ENCODE data around the gene POLN.
A peak's percentile ranks its signal among the peaks of the same experiment; 100 is the strongest.
"Not testable (repeated sequence)": the region's sequence is repeated elsewhere in the genome, so short reads cannot be mapped to it uniquely, and the experiment has no call there.

Gene POLN

DNA sequence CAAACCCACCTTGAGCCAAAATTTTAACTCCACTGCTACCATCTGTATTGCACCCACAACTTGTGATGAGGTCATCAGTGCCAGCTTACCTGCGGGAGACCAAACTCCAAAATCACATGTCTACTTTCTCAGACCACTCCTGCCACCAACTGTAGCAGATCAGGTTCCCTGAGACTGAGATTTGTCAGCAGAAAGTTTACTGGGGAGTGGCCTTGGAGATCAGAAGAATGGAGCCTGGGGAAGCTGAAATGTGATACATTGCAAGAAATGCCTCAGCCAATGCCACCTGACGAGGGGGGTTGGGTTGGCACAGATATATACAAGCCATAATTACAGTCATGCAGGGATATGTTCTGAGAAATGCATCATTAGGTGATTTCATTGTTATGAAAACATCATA, 19.1 kb downstream of the POLN start:
- DNase-seq, result no peak

DNA sequence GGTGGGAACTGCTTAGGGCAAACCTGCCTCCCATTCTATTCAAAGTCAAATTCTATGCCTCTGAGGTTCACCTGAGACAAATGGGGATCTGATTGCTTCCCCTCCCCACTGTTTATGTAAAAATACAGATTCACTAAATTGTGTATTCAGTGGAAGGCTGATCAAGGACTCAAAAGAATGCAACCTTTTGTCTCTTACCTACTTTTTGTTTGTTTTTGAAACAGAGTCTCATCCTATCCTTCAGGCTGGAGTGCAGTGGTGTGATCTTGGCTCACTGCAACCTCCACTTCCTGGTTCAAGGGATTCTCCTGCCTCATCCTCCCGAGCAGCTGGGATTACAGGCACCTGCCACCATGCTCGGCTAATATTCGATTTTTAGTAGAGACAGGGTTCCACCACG, 20.5 kb downstream of the POLN start:
- DNase-seq, result not testable (repeated sequence)

DNA sequence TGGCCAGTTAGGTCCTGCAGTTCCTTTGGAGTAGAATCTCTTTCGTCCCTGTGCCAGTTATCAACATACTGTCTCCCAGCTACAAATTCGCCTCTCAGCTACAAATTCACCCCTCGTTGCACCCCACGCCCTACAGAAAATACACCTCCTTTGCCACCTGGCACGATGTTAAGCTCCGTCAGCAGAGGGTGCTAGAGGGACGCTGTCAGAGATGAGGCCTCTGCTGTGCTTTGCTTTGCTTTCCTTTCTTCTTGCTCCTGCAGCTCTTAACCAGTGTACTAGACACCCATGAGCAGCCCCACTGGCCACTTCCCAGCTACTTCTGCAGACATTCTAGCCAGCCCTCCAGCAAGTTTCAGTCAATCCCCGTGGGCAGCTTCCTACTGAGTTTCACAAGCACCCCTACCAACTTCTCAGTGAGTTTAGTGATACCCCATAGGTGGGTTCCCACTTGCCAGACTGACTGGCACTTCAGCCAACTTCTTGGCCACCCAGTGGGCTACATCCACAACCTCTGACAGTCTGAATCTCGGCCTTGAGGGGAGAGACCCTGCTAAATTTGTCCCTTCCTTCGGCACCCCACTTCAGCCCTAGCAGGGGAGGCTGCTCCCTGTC, 21.8 kb downstream of the POLN start:
- peak in 46 of 56 donors; percentile 19 to 73 (median 44) for DNase-seq

DNA sequence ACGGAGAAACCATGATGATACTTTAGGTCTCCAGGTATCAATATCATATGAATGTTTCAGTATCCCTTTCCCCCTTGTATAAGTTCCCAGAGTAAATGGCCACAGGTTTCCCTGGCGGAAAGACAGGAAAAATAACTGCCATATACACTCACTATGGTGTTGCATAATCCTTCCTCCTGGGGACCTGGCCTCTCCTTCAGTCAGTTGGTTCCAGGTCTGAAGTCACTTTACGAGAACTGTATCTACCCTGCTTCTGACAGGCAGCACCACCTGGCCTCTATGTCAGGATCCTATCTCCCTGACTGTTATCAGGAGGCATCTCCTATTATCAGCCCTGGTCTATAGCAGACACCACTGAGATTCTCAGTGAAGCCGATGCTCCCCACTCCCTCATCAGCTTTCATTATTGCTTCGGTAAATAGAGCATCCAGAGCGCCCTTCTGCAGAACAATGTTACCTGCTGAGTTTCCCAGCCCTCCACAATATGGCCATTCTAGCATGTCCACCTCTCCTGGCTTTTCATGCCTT, 22.6 kb downstream of the POLN start:
- no peak for DNase-seq

DNA sequence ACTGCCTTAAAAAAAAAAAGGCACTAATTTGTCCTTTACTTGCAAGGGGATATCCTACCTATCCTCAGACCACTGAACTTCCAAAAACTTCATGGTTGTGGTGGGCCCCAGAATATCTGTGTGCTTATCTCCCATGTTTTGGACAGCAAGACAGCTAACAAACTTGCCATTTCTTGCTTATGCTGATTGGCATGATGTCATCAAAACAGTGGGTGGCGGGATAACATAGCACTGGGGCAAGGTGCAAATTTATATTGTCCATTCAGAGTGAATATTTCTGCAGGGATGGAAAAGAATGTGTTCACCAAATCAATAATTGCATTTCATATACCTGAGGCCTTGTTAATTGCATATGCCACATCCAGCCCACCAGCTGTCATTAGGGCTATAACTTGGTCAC, 23.5 kb downstream of the POLN start:
- DNase-seq, result no peak

DNA sequence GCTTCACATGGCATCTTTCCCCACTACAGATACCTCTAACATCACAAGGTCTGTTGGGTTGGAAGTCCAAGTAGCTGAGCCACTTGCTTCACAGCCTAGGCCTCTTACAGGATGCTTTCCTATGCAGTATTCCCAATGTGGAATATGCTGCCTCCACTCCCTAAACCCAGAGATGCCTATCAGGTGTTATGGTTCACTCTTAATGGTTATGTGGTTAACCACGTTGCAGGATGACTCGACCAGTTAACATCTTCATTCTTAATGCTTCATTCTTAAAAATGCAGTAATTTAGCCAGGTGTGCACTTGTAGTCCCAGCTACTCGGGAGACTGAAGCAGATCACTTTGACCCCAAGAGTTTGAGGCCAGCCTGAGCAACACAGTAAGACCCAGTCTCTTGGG, 24.2 kb downstream of the POLN start:
- DNase-seq, result no peak

DNA sequence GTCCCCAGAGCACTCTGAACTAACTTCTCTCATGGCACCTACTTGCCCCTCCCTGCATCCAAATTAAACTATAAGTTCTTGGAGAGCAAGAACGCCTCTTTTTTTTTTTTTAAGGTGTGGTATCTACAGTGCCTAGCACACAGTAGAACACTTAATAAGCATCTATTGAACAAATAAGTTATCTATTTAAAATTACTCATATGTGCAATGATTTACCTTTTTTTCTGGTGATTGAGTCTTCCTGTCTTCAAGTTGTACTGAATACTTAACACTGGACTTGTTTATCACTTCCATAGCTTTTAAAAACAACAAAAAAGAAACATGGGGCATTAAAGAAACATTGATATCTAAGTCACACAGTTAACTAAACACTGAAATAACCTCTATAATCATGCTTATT, 29.1 kb downstream of the POLN start:
- no peak for DNase-seq

DNA sequence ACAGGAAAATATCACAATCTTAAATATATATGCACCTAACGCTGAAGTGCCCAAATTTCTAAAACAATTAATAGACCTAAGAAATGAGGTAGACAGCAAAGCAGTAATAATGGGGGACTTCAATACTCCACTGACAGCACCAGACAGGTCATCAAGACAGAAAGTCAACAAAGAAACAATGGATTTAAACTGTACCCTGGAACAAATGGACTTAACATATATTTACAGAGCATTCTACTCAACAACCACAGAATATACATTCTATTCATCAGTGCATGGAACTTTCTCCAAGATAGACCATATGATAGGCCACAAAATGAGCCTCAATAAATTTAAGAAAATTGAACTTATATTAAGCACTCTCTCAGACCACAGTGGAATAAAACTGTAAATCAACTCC, 39.1 kb downstream of the POLN start:
- DNase-seq, result not testable (repeated sequence)

DNA sequence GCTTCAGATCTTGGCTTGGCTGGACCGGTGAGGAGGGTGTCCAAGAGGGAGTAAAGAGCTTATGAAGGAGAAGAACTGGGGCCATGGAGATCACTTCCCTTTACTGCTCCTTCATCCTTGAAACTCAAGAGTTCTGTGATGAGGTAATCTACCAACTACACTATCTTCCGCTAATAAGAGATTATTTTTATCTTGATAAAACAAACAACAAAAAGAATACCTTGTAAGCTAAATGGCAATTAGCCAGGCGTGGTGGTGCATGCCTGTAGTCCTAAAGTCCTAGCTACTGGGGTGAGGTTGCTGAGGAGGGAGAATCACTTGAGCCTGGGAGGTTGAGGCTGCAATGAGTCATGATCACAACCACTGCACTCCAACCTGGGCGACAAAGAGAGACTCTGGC, 47.4 kb downstream of the POLN start:
- DNase-seq, result no peak

DNA sequence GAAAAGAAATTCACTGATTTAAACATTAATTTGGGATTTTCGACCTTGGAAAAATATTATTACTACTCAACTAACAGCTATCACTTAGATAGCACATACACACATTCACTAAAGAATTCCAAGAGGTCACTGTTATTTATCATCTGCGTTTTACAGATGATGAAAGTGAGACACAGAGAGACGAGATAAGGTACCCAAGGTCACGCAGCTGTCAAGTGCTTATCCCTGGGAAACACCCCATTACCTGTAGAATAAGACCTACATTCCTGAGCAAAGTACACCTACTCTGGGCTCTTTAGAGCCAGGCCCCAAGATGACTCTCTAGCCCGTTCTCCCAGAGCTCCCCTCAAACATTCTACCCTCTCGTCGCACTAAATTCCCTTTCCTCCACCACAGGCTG, 48.6 kb downstream of the POLN start:
- DNase-seq, result no peak

DNA sequence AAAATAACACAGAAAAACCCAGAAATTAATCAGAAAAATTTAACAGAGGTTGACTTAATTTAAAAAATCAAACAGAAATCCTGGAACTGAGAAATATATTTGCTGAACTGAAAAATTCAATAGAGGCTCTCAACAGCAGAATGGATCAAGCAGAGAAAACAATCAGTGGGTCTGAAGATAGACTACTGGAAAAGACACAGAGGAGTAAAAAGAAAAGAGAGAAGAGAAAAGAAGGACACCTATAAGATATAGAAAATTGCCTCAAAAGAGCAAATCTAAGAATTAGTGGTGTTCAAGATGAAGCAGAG, 55.1 kb downstream of the POLN start:
- DNase-seq, result no peak

DNA sequence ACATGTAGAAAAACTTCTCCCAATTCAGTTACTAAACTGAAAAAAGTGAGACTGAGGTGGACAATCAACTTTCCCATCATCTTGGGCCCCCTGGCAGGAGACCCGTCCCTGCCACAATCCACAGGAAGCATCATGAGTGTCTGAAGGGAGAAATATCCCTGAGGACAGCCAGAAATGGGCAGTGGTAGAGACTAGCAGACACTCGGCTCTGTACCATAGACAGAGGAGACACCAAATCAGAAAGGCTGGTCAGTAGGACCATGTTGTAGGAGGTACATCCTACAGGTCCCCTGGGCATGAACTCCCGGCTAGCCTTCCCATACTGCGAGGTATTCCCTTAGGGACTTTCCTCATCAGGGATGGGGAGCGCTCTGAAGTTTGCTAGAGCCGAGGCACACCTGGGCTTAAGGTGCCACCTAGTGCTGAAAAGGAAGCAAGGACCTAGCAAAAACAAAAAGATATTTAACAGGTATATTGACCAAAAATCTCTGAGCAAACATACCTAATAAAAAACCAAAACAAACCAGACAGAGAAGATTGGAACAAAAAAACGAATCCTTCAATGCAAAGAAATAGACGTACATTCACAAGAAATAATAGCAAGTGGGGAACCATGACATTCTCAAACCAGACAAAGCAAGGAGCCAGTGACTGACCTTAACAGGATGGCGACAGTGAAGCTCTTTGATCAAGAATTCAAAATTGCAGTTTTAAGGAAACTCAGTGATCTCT, 55.6 kb downstream of the POLN start:
- DNase-seq, result no peak

DNA sequence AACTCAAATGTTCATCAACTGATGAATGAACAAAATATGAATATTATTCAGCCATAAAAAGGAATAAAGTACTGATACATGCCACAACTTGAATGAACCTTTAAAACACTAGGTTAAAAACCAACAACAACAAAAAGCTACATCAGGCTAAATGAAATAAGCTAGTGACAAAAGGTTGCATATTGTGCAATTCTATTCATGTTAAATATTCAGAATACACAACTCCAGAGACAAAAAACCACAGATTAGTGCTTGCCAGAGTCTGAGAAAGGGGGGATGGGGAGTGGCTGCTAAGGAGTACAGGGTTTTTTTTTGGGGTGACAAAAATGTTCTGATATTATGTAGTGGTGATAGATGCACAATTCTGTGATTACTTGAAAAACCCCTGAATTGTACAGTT, 58.5 kb downstream of the POLN start:
- no peak for DNase-seq

DNA sequence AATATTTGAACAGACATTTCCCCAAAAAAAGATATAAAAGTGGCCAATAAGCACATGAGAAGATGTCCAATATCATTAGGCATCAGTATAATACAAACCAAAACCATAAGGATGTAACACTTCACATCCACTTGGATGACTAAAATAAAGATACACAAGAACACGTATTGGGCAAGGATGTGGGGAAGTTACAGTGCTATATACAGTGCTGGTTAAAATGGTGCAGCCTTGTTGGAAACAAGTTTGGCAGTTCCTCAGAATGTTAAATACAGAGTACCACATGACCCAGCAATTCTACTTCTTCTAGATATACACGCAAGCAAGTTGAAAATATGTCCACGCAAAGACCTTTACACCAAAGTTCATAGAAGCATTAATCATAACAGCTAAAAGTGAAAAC, 58.9 kb downstream of the POLN start:
- DNase-seq, result no peak

DNA sequence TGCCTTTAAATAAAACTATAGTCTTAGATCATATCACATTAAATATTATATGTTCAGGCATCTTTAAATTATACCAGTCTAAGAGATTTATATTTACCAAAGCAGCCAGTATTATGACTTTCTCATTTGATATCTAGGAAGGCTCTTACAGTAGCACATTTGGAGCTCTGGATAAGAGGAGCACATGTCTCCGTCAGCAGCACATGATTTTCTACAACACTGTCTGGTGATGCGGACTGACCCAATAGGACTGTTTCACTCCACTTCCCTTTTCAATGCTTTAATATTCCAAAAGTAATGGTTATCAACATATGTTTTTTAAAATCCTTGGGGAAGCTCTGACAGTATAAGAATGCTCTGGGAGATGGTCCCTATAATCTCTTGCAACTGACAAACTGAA, 61.5 kb downstream of the POLN start:
- no peak for DNase-seq

DNA sequence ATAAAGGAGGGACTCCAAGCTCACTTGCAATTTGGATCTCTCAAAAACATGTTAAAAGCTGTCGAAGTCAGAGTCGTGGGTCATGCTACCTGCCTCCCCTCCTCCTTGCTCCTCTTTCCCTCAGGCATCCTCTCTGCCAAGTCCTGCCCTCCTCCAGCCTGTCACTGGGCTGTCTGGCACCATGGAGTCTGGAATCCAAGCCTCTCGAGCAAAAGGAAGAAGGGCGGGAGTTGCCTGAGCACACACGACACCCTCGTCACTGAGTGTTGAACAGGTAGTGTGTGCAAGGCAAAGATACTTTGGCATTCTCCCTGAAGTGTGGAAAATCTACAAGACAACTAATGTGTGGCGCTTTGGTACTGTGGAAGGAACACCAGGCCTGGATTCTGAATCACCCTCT, 62.2 kb downstream of the POLN start:
- DNase-seq, result no peak

DNA sequence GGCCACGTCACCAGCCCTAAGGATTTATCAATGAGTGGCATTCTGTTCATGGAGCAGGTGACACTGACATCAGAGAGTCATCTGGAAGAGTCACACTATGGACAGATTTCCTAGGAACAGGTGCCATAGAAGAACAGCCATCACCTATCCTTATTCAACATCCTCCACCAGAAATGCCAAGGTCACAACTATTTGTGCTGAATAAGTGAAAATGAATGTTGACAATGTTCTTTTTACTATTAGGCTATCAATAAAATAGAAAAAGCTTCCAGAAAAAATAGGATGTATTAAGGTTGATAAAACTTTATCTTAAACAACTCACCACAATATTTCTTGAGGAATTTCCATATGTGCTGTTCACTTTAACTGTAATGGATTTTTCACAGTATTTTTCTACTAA, 62.9 kb downstream of the POLN start:
- DNase-seq, result no peak

DNA sequence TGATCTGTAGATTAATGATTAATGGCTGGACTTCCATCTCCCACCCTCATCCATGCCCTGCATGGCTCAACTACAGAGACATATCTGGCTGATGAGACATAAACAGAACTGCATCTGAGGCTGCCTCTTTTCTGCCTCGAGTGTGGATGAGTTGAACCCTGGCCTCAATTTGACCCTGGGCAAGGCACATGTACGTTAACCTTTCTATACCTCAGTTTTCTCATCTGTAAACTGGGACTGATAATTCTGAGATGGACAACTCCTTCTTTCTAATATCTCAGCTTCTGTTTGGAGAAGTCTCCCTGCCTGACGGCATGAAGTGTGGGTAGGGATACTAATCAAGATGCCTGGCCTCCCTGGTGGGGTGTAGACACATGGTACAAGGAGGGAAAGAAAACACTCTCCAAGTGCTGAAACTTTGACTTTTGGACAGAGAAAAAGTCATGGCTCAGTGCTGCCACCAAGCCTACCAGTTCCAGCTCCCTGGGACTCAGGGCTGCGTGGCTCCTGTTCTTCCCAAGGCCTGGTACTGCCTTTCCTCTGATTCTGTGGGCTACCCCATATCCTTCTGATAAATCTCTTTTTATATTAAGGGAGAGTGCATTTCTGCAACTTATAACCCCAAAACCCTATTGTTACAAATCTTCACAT, 64.4 kb downstream of the POLN start:
- DNase-seq, result no peak

DNA sequence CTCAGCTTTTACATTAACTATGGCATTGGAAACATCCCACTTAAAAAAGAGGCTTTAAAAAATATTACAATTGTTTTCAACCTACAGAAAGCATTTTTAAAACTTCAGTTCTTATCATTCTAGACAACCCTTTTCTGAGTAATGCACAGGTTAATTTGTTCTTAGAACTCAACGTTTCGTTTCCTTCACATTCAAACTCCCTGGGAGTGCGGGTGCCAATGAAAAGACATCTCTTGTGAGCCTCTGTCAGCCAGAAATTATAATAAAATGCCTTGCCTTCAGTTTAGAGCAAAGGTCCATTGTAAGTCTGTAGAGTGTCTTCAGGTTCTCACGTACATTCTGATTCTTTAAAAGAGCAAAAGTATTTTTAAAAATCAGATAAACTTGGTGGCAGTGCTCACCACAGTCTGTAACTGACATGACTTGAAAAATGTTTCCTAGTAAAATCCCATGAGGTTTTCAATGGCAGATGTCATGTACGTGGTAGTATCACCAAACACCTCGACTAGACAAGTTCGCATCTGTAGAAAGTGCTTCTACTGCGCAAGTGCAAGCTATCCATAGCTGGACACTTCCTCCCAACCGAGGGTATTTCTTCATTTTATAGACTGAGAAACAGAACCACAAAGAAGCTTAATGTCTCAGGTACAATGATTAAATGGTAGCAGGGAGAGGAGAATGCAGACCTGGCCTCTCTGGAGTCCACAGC, 65.8 kb downstream of the POLN start:
- no peak for DNase-seq

DNA sequence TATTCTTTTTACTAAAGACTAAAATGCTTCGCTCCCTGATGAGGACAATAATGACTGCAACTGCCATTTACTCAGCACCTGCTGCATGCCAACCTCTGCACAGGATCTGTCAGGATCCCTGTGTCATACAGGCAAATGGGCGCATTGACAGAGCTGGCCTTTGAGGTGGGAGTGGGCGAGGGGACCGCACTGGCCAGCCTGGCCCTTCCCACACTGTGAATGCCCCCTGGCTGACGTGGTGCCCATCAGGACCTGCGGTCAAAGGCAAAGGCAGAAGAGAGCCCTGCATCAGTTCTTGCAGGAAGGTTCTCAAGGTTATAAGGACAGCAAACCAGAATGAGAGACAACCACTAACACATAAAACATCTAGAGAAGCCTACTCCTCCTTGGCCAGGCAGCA, 67.9 kb downstream of the POLN start:
- DNase-seq, result no peak

DNA sequence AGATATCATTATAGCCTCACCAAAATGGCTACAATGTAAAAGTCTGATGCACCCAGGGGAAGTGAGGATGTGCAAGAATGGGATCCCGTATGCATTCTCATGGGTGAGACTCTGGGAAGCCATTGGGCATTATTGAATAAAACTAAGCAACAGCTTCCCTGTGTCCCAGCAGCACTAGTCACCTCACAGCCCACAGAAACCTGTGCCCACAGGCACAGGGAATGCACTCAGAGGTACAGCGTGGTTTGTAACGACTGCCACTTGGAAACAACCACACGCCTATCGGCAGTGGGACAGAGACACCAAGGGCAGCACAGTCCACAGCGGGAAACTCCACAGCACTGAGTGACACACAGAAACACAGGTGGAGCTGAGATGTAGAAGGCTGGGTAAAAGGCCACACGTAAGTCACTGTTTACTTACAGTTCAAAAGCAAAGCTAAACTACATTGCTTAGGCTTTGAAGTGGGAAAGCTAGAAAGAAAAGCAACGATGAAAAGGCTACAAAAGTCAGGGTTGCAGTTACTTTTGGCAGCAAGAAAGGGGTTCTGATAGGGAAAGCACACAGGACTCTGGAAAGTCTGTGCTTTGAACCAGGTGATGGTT, 69.2 kb downstream of the POLN start:
- no peak for DNase-seq

DNA sequence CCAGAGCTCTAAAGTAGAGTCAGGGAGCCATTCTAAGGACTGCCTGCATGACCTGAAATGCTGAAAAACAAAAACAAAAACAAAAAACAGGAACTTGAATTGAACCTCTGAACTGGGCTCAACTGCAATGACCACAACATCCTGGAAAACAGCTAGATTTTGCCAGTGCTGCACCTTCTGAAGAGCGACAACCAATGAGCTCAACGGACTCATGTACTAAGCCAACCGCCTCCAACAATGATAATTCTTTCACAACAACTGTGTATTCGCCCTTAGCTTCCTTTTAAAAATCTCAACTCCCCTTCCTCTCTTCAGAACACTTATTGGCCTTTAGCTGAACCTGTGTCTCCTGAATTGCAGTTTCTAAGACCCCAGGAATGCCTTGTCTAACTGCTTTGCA, 69.8 kb downstream of the POLN start:
- no peak for DNase-seq

All from amygdala (tissue), 56 donors.